ENCODE data around the gene NLRC3.

The NLRC3 gene

GRCh38 chr16:3546986-3547682 is 30.1 kb downstream of the NLRC3 start:
- WGBS = 95% methylated on average over 14 of the region's 15 CpGs
- H2AFZ ChIP-seq (ENCODE audit: low read depth, low read length) = no peak overlapping the region
- no peak overlapping the region for H2BK5ac ChIP-seq (ENCODE audit: low read depth, low read length, poor library complexity, severe bottlenecking)
- H2BK120ac ChIP-seq (ENCODE audit: low read depth, low read length) = no peak overlapping the region
- peaks cover 2% of the 10 kb centered on the region for H3K4me1 ChIP-seq (ENCODE audit: control insufficient read depth, insufficient read depth, low read depth, low read length)
- H2BK12ac ChIP-seq (ENCODE audit: low read length in 2 of 2) = no peak overlapping the region
- H3K79me1 ChIP-seq (replicated peaks; ENCODE audit: low read length, poor library complexity, severe bottlenecking) = no peaks in the 10 kb centered on the region
- H2BK15ac ChIP-seq (ENCODE audit: low read depth, poor library complexity, severe bottlenecking) = no peak overlapping the region
- H3K4me2 ChIP-seq (ENCODE audit: low read length, poor library complexity, severe bottlenecking) = no peak overlapping the region
- no peak overlapping the region for H3K18ac ChIP-seq (ENCODE audit: low read depth in 1 of 2, low read length in 2 of 2)
- peaks cover 4 to 7% of the 10 kb centered on the region in 2 experiments for H3K27me3 ChIP-seq (ENCODE audit: control insufficient read depth in 1 of 2, insufficient read depth in 1 of 2, low read length in 2 of 2)
- no peak overlapping the region for H3K14ac ChIP-seq (ENCODE audit: low read length in 2 of 2)
- H3K4me3 ChIP-seq (ENCODE audit: insufficient read depth in 1 of 2, low read depth in 1 of 2, low read length in 2 of 2) = no peak overlapping the region
- H3K9ac ChIP-seq (ENCODE audit: low read length) = no peak overlapping the region
- H3K36me3 ChIP-seq (ENCODE audit: control insufficient read depth in 1 of 2, insufficient read depth in 2 of 2, low read depth in 1 of 2, low read length in 2 of 2) = no peaks in the 10 kb centered on the region
- no peak overlapping the region for H2AK5ac ChIP-seq (ENCODE audit: low read length, severe bottlenecking)
- no peak overlapping the region for H4K8ac ChIP-seq (ENCODE audit: low read length)
- H3K9me3 ChIP-seq (ENCODE audit: control insufficient read depth, low read length) = peaks cover 2% of the 10 kb centered on the region
- no peak overlapping the region for H4K91ac ChIP-seq (ENCODE audit: low read length)
- no peak for DNase-seq
- no peak overlapping the region for H3K27ac ChIP-seq (ENCODE audit: low read length, poor library complexity, severe bottlenecking)
- H3K23ac ChIP-seq (ENCODE audit: low read length in 2 of 2) = no peak overlapping the region
- no peak overlapping the region for H3K4ac ChIP-seq (ENCODE audit: low read depth in 1 of 2, low read length in 2 of 2)

GRCh38 chr16:3542601-3543373 is 34.4 kb downstream of the NLRC3 start:
- Histone ChIP-seq H4K8ac (ENCODE audit: low read length) (no peak overlapping the region), H3K36me3 (ENCODE audit: control insufficient read depth in 1 of 2, insufficient read depth in 2 of 2, low read depth in 1 of 2, low read length in 2 of 2) (peaks cover 10 to 30% of the 10 kb centered on the region in 2 experiments), H4K91ac (ENCODE audit: low read length) (no peak overlapping the region), H2BK15ac (ENCODE audit: low read depth, poor library complexity, severe bottlenecking) (no peak overlapping the region), H2AFZ (ENCODE audit: low read depth, low read length) (no peak overlapping the region), H3K27ac (ENCODE audit: low read length, poor library complexity, severe bottlenecking) (no peak overlapping the region), H3K4ac (ENCODE audit: low read depth in 1 of 2, low read length in 2 of 2) (no peak overlapping the region), H3K9ac (ENCODE audit: low read length) (no peak overlapping the region), H2BK12ac (ENCODE audit: low read length in 2 of 2) (no peak overlapping the region), H3K4me3 (ENCODE audit: insufficient read depth in 1 of 2, low read depth in 1 of 2, low read length in 2 of 2) (no peak overlapping the region), H3K9me3 (ENCODE audit: control insufficient read depth, low read length) (no peaks in the 10 kb centered on the region), H3K79me1 (replicated peaks; ENCODE audit: low read length, poor library complexity, severe bottlenecking) (no peaks in the 10 kb centered on the region), H2BK5ac (ENCODE audit: low read depth, low read length, poor library complexity, severe bottlenecking) (no peak overlapping the region), H2AK5ac (ENCODE audit: low read length, severe bottlenecking) (no peak overlapping the region), H3K4me2 (ENCODE audit: low read length, poor library complexity, severe bottlenecking) (no peak overlapping the region), H3K4me1 (ENCODE audit: control insufficient read depth, insufficient read depth, low read depth, low read length) (no peaks in the 10 kb centered on the region), H2BK120ac (ENCODE audit: low read depth, low read length) (no peak overlapping the region), H3K27me3 (ENCODE audit: control insufficient read depth in 1 of 2, insufficient read depth in 1 of 2, low read length in 2 of 2) (no peaks in the 10 kb centered on the region), H3K18ac (ENCODE audit: low read depth in 1 of 2, low read length in 2 of 2) (no peak overlapping the region), H3K14ac (ENCODE audit: low read length in 2 of 2) (no peak overlapping the region), H3K23ac (ENCODE audit: low read length in 2 of 2) (no peak overlapping the region)
- WGBS = 77% methylated on average over 6 of the region's 6 CpGs
- DNase-seq = no peak

DNA sequence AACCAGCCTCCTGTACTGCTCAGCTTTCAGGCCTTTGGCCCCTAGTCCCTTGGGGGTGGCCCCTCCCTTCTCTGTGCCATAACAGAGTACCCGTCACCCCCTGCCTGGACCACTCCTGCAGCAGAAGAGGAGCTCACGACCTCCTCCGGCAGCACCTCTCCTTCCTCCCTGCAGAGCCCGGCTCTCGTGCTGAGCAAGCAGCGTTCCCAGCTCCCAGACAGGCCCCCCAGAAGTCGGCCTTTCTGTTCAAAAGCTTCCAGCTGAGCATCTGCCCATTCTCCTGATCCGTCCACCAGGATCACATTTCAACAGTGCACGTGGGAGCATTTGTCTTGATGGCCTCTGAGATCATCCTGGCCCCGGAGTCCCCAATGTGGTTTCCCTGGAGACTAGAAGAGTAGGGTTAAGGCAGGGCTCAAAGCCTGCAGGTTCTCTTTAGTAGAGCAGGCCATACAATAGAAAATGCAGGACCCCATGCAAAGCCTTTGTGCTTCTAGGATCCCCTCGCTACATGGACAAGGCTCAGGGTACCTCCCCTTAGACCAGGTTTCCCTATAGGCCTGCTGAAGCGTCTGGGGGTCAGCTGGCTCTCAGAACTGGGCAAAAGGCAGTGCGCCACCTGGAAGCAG is 35.6 kb downstream of the NLRC3 start:
- no peak overlapping the region for H3K27ac ChIP-seq (ENCODE audit: low read length, poor library complexity, severe bottlenecking)
- H2BK120ac ChIP-seq (ENCODE audit: low read depth, low read length) = no peak overlapping the region
- H3K9me3 ChIP-seq (ENCODE audit: control insufficient read depth, low read length) = no peaks in the 10 kb centered on the region
- H3K4me1 ChIP-seq (ENCODE audit: control insufficient read depth, insufficient read depth, low read depth, low read length) = no peaks in the 10 kb centered on the region
- no peak overlapping the region for H2BK5ac ChIP-seq (ENCODE audit: low read depth, low read length, poor library complexity, severe bottlenecking)
- DNase-seq = no peak
- H3K27me3 ChIP-seq (ENCODE audit: control insufficient read depth in 1 of 2, insufficient read depth in 1 of 2, low read length in 2 of 2) = no peaks in the 10 kb centered on the region
- H2BK12ac ChIP-seq (ENCODE audit: low read length in 2 of 2) = no peak overlapping the region
- H3K4ac ChIP-seq (ENCODE audit: low read depth in 1 of 2, low read length in 2 of 2) = no peak overlapping the region
- no peak overlapping the region for H3K4me3 ChIP-seq (ENCODE audit: insufficient read depth in 1 of 2, low read depth in 1 of 2, low read length in 2 of 2)
- H3K36me3 ChIP-seq (ENCODE audit: control insufficient read depth in 1 of 2, insufficient read depth in 2 of 2, low read depth in 1 of 2, low read length in 2 of 2) = peaks cover 10 to 34% of the 10 kb centered on the region in 2 experiments
- 91% methylated on average over 13 of the region's 13 CpGs for WGBS
- no peak overlapping the region for H3K18ac ChIP-seq (ENCODE audit: low read depth in 1 of 2, low read length in 2 of 2)
- no peak overlapping the region for H2AK5ac ChIP-seq (ENCODE audit: low read length, severe bottlenecking)
- no peak overlapping the region for H2BK15ac ChIP-seq (ENCODE audit: low read depth, poor library complexity, severe bottlenecking)
- H3K14ac ChIP-seq (ENCODE audit: low read length in 2 of 2) = no peak overlapping the region
- no peak overlapping the region for H4K91ac ChIP-seq (ENCODE audit: low read length)
- no peak overlapping the region for H3K23ac ChIP-seq (ENCODE audit: low read length in 2 of 2)
- no peak overlapping the region for H4K8ac ChIP-seq (ENCODE audit: low read length)
- no peak overlapping the region for H2AFZ ChIP-seq (ENCODE audit: low read depth, low read length)
- no peaks in the 10 kb centered on the region for H3K79me1 ChIP-seq (replicated peaks; ENCODE audit: low read length, poor library complexity, severe bottlenecking)
- no peak overlapping the region for H3K4me2 ChIP-seq (ENCODE audit: low read length, poor library complexity, severe bottlenecking)
- H3K9ac ChIP-seq (ENCODE audit: low read length) = no peak overlapping the region

- 98% methylated on average over 4 of the region's 4 CpGs for WGBS
Observed at GRCh38 chr16:3538222-3538621, 39.0 kb downstream of the NLRC3 start.

More at GRCh38 chr16:3538222-3538621, 39.0 kb downstream of the NLRC3 start:
- Histone ChIP-seq H3K18ac (ENCODE audit: low read depth in 1 of 2, low read length in 2 of 2) (no peak overlapping the region), H3K9ac (ENCODE audit: low read length) (no peak overlapping the region), H2BK12ac (ENCODE audit: low read length in 2 of 2) (no peak overlapping the region), H3K36me3 (ENCODE audit: control insufficient read depth in 1 of 2, insufficient read depth in 2 of 2, low read depth in 1 of 2, low read length in 2 of 2) (peaks cover 32 to 65% of the 10 kb centered on the region in 2 experiments), H3K14ac (ENCODE audit: low read length in 2 of 2) (no peak overlapping the region), H3K4me1 (ENCODE audit: control insufficient read depth, insufficient read depth, low read depth, low read length) (peaks cover 4% of the 10 kb centered on the region), H4K8ac (ENCODE audit: low read length) (no peak overlapping the region), H3K27me3 (ENCODE audit: control insufficient read depth in 1 of 2, insufficient read depth in 1 of 2, low read length in 2 of 2) (no peaks in the 10 kb centered on the region), H2AK5ac (ENCODE audit: low read length, severe bottlenecking) (no peak overlapping the region), H3K79me1 (replicated peaks; ENCODE audit: low read length, poor library complexity, severe bottlenecking) (no peaks in the 10 kb centered on the region), H3K4ac (ENCODE audit: low read depth in 1 of 2, low read length in 2 of 2) (no peak overlapping the region), H2BK15ac (ENCODE audit: low read depth, poor library complexity, severe bottlenecking) (no peak overlapping the region), H2BK5ac (ENCODE audit: low read depth, low read length, poor library complexity, severe bottlenecking) (no peak overlapping the region), H3K4me3 (ENCODE audit: insufficient read depth in 1 of 2, low read depth in 1 of 2, low read length in 2 of 2) (no peak overlapping the region), H2AFZ (ENCODE audit: low read depth, low read length) (no peak overlapping the region), H3K27ac (ENCODE audit: low read length, poor library complexity, severe bottlenecking) (no peak overlapping the region), H2BK120ac (ENCODE audit: low read depth, low read length) (no peak overlapping the region), H4K91ac (ENCODE audit: low read length) (no peak overlapping the region), H3K4me2 (ENCODE audit: low read length, poor library complexity, severe bottlenecking) (no peak overlapping the region), H3K9me3 (ENCODE audit: control insufficient read depth, low read length) (no peaks in the 10 kb centered on the region), H3K23ac (ENCODE audit: low read length in 2 of 2) (no peak overlapping the region)
- DNase-seq = no peak

Measured in mesenchymal stem cell (in vitro differentiated cells and primary cell).